HEK293T (cell line): ENCODE results near the gene NFIX.

Experiments used
- CTCF ChIA-PET: fragments of 350-600 bp; formaldehyde crosslinking; extraction: SDS; loops from one replicate; lab custom pipeline; 2021; ENCODE audit warnings: antibody characterized with exemption, inconsistent platforms; lab: Yijun Ruan, JAX
- POLR2A ChIA-PET: fragments of 350-600 bp; formaldehyde crosslinking; extraction: SDS; loops from one replicate; lab custom pipeline; 2020; ENCODE audit warnings: antibody characterized with exemption, inconsistent platforms; lab: Yijun Ruan, JAX
- DNase-seq: peaks from one replicate; pipeline ENCODE4 v3.0.0; 2012; ENCODE audit warnings: mixed read lengths; ENCODE audit errors: extremely low spot score
- ARNT ChIP-seq: fragments of 450-650 bp; IDR thresholded peaks from 2 replicates; pipeline ENCODE4 v1.6.1; 2017; ENCODE audit warnings: mild to moderate bottlenecking
- BHLHE40 ChIP-seq: fragments of 450-650 bp; IDR thresholded peaks from 2 replicates; pipeline ENCODE4 v1.6.1; 2016; ENCODE audit warnings: mild to moderate bottlenecking, moderate library complexity, borderline replicate concordance
- CTBP1 ChIP-seq: fragments of 450-650 bp; IDR thresholded peaks from 2 replicates; pipeline ENCODE4 v1.6.1; 2016; ENCODE audit warnings: borderline replicate concordance
- ELF4 ChIP-seq: fragments of 450-650 bp; IDR thresholded peaks from 2 replicates; pipeline ENCODE4 v1.6.1; 2017; ENCODE audit warnings: antibody characterized with exemption
- FOXA1 ChIP-seq: fragments of 450-650 bp; IDR thresholded peaks from 2 replicates; pipeline ENCODE4 v1.6.1; 2016; ENCODE audit warnings: mild to moderate bottlenecking
- FOXK2 ChIP-seq: fragments of 450-650 bp; IDR thresholded peaks from 2 replicates; pipeline ENCODE4 v1.6.1; 2016; ENCODE audit warnings: mild to moderate bottlenecking
- FOXM1 ChIP-seq: fragments of 450-650 bp; IDR thresholded peaks from 2 replicates; pipeline ENCODE4 v1.6.1; 2017; ENCODE audit warnings: mild to moderate bottlenecking, borderline replicate concordance
- HDGF ChIP-seq: fragments of 450-650 bp; IDR thresholded peaks from 2 replicates; pipeline ENCODE4 v1.6.1; 2017; ENCODE audit warnings: antibody characterized with exemption, borderline replicate concordance
- L3MBTL2 ChIP-seq: fragments of 450-650 bp; conservative IDR thresholded peaks from 2 replicates; pipeline ENCODE4 v1.6.1; 2016; ENCODE audit warnings: mild to moderate bottlenecking
- LEF1 ChIP-seq: fragments of 450-650 bp; IDR thresholded peaks from 2 replicates; pipeline ENCODE4 v1.6.1; 2017; ENCODE audit warnings: mild to moderate bottlenecking, borderline replicate concordance
- NFRKB ChIP-seq: fragments of 450-650 bp; IDR thresholded peaks from 2 replicates; pipeline ENCODE4 v1.6.1; 2016; ENCODE audit warnings: mild to moderate bottlenecking, moderate library complexity
- SP1 ChIP-seq: fragments of 450-650 bp; IDR thresholded peaks from 2 replicates; pipeline ENCODE4 v1.6.1; 2017
- SUZ12 ChIP-seq: fragments of 450-650 bp; IDR thresholded peaks from 2 replicates; pipeline ENCODE4 v1.6.1; 2016; ENCODE audit warnings: mild to moderate bottlenecking
- TARDBP ChIP-seq: fragments of 450-650 bp; IDR thresholded peaks from 2 replicates; pipeline ENCODE4 v1.6.1; 2016
- ZNF384 ChIP-seq: fragments of 450-650 bp; IDR thresholded peaks from 2 replicates; pipeline ENCODE4 v1.6.1; 2016
- TF ChIP-seq, protein P1 (sequence below): fragments of 450-650 bp; IDR thresholded peaks from 2 replicates; pipeline ENCODE4 v1.6.1; 2016

NFIX gene

GRCh38 chr19:13012390-13012689, 17.1 kb downstream of the NFIX start:
- CTCF ChIA-PET, result no interaction called here
- TF ChIP-seq SUZ12 (no peak), ELF4 (no peak), FOXK2 (no peak), LEF1 (no peak), ZNF384 (no peak)
- TF ChIP-seq, protein P1, sequence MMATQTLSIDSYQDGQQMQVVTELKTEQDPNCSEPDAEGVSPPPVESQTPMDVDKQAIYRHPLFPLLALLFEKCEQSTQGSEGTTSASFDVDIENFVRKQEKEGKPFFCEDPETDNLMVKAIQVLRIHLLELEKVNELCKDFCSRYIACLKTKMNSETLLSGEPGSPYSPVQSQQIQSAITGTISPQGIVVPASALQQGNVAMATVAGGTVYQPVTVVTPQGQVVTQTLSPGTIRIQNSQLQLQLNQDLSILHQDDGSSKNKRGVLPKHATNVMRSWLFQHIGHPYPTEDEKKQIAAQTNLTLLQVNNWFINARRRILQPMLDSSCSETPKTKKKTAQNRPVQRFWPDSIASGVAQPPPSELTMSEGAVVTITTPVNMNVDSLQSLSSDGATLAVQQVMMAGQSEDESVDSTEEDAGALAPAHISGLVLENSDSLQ, result no peak
- POLR2A ChIA-PET, result no interaction called here
- no peak for DNase-seq

DNA sequence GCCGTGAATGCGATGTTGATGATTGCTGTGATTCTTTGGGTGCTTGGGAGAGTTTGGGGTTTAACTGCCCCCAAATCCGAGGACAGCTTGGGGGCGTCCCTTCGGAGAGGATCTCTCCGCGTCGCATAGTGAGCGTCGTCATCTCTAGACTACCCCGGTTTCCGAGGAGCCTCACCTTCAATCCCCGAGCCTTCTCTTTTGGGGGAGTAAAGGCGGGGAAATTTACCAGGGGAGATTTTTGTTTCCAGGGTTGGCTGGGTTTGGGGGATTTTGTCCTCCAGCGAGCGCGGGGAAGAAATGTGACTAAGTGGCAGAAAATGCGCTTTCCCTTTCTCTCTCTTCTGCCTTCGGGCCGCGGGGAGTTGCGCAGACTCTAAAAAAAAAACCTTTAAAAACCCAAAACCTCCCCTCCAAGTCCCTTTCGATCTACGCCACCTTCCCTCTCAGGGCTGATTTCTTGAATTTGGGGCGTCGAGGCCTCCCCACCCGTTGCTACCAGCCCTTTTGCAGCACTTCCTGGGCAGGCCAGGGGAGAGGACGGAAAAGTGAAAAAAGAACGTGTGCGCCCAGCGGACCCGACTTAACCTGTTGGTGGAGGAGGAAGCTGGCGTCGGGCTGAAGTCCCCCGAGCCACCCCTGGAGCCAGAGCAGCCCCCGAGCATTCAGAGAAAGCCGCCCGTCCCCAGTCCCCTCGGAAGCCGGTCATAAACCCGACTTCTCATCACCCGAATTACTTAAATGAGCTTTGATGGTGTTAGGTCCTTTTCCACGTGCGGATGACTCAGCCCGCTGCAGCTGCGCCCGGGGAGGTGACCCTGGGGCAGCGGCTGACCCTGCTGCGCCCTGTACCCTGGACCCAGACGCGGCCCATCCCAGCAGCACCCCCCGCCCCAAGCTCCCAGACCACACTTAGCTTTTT, 17.7 kb downstream of the NFIX start:
- DNase-seq, result no peak
- ChIA-PET CTCF (interaction anchor here (0.6 to 0.7 kb wide), 2 partner anchors 48 to 141 kb away, joined by 3 to 5 read pairs; no protein-coding TSS in a partner anchor), POLR2A (interaction anchor here (0.7 to 0.9 kb wide), 3 partner anchors 9 to 47 kb away, joined by 3 read pairs; no protein-coding TSS in a partner anchor)
- TF ChIP-seq CTBP1 (no peak), SP1 (no peak), TARDBP (no peak), ARNT (no peak), FOXK2 (no peak), HDGF (no peak), FOXM1 (no peak), ELF4 (no peak), NFRKB (no peak), BHLHE40 (no peak), ZNF384 (no peak), FOXA1 (no peak)
- TF ChIP-seq, protein P1, result no peak

- ChIA-PET CTCF (interaction anchor here (0.6 to 1.3 kb wide), 3 partner anchors 20 to 140 kb away, joined by 3 to 5 read pairs (median 4); no protein-coding TSS in a partner anchor), POLR2A (interaction anchor here (0.7 to 0.9 kb wide), 3 partner anchors 8 to 48 kb away, joined by 3 read pairs; no protein-coding TSS in a partner anchor)
- no peak for DNase-seq
- TF ChIP-seq ARNT (no peak), TARDBP (no peak)
Measured at GRCh38 chr19:13013649-13014048, 18.4 kb downstream of the NFIX start.

- no peak for DNase-seq
- ChIA-PET CTCF (interaction anchor here (1.3 kb wide), 1 partner anchor 19 kb away, joined by 4 read pairs; no protein-coding TSS in a partner anchor), POLR2A (no interaction called here)
- TF ChIP-seq SP1, result no peak
- no peak for TF ChIP-seq LEF1
- TF ChIP-seq, protein P1, result no peak
- no peak for TF ChIP-seq L3MBTL2
- no peak for TF ChIP-seq FOXK2
- no peak for TF ChIP-seq NFRKB
- TF ChIP-seq ARNT, result no peak
- no peak for TF ChIP-seq ZNF384
- TF ChIP-seq SUZ12, result no peak
- no peak for TF ChIP-seq TARDBP
- no peak for TF ChIP-seq ELF4
- no peak for TF ChIP-seq FOXA1
- no peak for TF ChIP-seq FOXM1
- no peak for TF ChIP-seq BHLHE40
- no peak for TF ChIP-seq HDGF
Measured at GRCh38 chr19:13014101-13014920, 19.0 kb downstream of the NFIX start.

DNA sequence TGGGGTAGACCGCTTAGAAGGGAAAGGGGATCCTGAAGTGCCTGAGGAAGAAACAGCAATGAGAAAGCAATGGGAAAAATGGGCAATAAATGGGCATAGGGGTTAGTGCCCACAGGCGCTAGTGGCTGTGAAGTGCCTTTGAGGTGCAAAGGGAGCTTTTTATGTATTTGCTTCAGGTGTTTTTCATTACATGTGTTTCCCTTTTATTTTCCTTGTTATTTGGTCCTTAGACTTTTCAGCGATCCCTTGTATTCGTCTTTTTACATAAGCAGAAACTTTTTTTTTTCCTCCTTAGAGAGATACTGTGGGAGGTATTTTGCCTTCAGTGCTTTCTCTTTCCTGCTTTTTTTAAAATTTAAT, 19.6 kb downstream of the NFIX start:
- no peak for DNase-seq
- TF ChIP-seq L3MBTL2 (no peak), FOXM1 (no peak), ARNT (no peak), ELF4 (no peak), CTBP1 (no peak), LEF1 (no peak), SP1 (no peak), SUZ12 (no peak), NFRKB (no peak), HDGF (no peak), ZNF384 (no peak), FOXA1 (no peak), BHLHE40 (no peak), TARDBP (no peak), FOXK2 (no peak)
- TF ChIP-seq, protein P1, result no peak
- ChIA-PET CTCF (interaction anchor here (1.3 kb wide), 1 partner anchor 19 kb away, joined by 4 read pairs; no protein-coding TSS in a partner anchor), POLR2A (no interaction called here)
